ENCODE measurements around the gene CDH2. TPM values are rescaled to one million over a fixed set of nuclear protein-coding genes. Genes with fewer than 3 reads are reported as not detected.
A peak's percentile ranks its signal among the peaks of the same experiment; 100 is the strongest.

The CDH2 gene
- total RNA-seq, result 75.6 and 78.7 TPM in 2 replicates

DNA sequence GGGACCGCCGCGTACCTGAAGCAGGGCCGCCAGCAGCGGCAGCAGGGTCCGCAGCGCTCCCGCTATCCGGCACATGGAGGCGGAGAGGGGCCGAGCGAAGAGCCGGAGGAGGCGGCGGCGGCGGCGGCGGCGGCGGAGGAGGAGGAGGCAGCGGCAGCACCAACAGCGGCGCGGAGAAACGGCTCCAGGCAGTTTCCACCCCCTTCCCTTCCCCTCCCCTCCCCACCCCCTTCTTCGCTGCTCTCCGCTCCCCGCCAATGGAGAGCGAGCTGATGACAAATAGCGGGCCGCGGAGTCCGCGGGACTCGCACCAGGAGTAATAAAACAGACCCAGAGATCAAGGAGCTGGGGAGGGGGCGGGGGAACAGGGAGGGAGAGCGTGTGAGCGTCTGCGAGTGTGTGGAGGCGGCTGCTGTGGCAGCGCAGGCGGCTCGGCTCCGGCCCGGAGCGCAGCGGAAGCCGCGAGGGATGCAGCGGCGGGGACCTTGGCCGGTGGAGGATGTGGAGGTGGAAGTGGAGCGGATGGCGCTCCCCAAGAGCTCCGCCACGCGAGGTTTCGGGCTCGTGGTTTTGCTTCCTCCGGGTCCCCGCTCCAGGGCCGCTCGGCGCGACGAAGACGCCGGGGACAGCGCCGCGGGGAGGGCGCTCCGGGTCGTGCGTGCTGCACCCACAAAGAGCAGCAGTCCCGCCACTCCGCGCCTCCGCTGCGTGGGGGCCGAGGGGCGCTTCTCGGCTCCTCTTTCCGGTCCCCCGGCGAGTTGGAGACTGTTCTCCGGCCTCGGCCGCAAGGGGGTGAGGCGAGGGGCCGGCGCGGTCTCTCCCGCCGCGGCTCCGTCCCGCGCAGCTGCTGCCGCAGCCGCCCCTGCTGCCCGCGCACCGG lies at the start of gene CDH2:
TSS of gene CDH2 (minus strand) at position 183 of the 880 bp plus-strand sequence. CDS start at position 75, 108 bp downstream.
- no peaks in the 10 kb centered on the region for H3K27me3 ChIP-seq (ENCODE audit: insufficient read depth, low read length)
- peak within 1 kb of the TSS; percentile 67 for H3K27ac ChIP-seq (ENCODE audit: low read depth, low read length)
- H3K4me1 ChIP-seq (ENCODE audit: insufficient read depth, low read length), result peaks cover 25% of the 10 kb centered on the region
- TF ChIP-seq, protein P1, sequence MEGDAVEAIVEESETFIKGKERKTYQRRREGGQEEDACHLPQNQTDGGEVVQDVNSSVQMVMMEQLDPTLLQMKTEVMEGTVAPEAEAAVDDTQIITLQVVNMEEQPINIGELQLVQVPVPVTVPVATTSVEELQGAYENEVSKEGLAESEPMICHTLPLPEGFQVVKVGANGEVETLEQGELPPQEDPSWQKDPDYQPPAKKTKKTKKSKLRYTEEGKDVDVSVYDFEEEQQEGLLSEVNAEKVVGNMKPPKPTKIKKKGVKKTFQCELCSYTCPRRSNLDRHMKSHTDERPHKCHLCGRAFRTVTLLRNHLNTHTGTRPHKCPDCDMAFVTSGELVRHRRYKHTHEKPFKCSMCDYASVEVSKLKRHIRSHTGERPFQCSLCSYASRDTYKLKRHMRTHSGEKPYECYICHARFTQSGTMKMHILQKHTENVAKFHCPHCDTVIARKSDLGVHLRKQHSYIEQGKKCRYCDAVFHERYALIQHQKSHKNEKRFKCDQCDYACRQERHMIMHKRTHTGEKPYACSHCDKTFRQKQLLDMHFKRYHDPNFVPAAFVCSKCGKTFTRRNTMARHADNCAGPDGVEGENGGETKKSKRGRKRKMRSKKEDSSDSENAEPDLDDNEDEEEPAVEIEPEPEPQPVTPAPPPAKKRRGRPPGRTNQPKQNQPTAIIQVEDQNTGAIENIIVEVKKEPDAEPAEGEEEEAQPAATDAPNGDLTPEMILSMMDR (IDR thresholded peaks at IDR 0.05; ENCODE audit: extremely low read depth, low read depth, low read length), result no peak
- no peaks in the 10 kb centered on the region for H3K9me3 ChIP-seq (ENCODE audit: low read depth, low read length)
- H3K79me2 ChIP-seq (ENCODE audit: insufficient read depth, low read length), result peaks cover 50% of the 10 kb centered on the region
- peak within 1 kb of the TSS; percentile 91 for H3K4me3 ChIP-seq (ENCODE audit: insufficient read depth, low read length)
- no peaks in the 10 kb centered on the region for H3K36me3 ChIP-seq (ENCODE audit: insufficient read depth, low read length)
- DNase-seq (ENCODE audit: insufficient read length, low spot score, missing footprints), result peak; percentile 99
- peak within 1 kb of the TSS; percentile 72 for H2AFZ ChIP-seq (ENCODE audit: low read length)
- peaks cover 26% of the 10 kb centered on the region for H4K20me1 ChIP-seq (ENCODE audit: insufficient read depth, low read length)
- H3K4me2 ChIP-seq (ENCODE audit: insufficient read depth, low read length), result peak within 1 kb of the TSS; percentile 91

DNA sequence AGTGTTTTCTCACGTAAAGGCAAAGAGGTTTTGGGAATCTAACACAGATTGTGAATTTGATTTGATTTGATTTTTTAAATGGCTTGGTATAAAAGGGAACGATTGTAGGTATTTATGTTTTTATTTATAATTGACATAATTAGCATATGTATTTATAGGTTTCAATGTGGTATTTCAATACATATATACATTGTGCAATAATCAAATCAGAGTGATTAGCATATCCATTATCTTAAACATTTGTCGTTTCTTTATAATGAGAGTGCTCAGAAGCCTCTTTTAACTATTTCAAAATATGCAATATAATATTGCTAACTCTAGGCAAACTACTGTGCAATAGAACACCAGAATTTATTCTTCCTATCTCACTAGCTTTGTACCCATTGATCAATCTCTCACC lies 35.1 kb upstream of the CDH2 start:
- no peaks in the 10 kb centered on the region for H4K20me1 ChIP-seq (ENCODE audit: insufficient read depth, low read length)
- no peak overlapping the region for H3K27ac ChIP-seq (ENCODE audit: low read depth, low read length)
- H2AFZ ChIP-seq (ENCODE audit: low read length), result no peak overlapping the region
- no peaks in the 10 kb centered on the region for H3K9me3 ChIP-seq (ENCODE audit: low read depth, low read length)
- no peaks in the 10 kb centered on the region for H3K36me3 ChIP-seq (ENCODE audit: insufficient read depth, low read length)
- H3K4me2 ChIP-seq (ENCODE audit: insufficient read depth, low read length), result no peak overlapping the region
- peaks cover 7% of the 10 kb centered on the region for H3K4me1 ChIP-seq (ENCODE audit: insufficient read depth, low read length)
- DNase-seq (ENCODE audit: insufficient read length, low spot score, missing footprints), result no peak
- H3K4me3 ChIP-seq (ENCODE audit: insufficient read depth, low read length), result no peak overlapping the region
- no peaks in the 10 kb centered on the region for H3K27me3 ChIP-seq (ENCODE audit: insufficient read depth, low read length)
- TF ChIP-seq, protein P1 (IDR thresholded peaks at IDR 0.05; ENCODE audit: extremely low read depth, low read depth, low read length), result no peak
- no peaks in the 10 kb centered on the region for H3K79me2 ChIP-seq (ENCODE audit: insufficient read depth, low read length)

DNA sequence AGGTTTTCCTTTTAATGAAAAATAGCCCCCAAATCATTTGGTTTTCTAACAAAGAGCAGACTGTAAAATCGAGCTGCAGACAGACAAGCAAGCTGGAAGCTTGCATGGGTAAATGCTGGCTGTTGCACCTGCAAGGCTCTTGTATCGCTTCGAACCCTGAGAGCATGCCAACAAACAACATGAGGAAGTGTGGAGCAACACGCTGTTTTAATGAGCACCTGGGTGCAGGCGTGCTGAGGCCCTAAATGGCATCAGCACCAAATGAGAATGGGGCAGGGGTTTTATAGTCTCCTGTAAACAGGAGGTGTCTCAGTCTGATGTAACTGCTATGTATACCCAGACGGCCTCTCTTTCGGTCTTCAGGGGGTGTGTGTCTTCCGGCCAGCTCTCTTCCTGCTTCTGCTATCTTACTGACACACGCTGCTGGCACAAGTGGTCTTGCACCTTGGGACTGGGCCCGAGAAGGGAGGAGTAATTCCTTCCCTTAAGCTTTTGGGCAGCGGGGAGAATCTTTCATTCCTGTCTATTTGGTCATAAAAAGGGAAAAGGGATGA lies 31.9 kb upstream of the CDH2 start:
- Histone ChIP-seq H3K27me3 (ENCODE audit: insufficient read depth, low read length) (no peaks in the 10 kb centered on the region), H3K4me1 (ENCODE audit: insufficient read depth, low read length) (peaks cover 18% of the 10 kb centered on the region), H3K4me2 (ENCODE audit: insufficient read depth, low read length) (peak overlapping the region; percentile 21), H3K27ac (ENCODE audit: low read depth, low read length) (no peak overlapping the region), H4K20me1 (ENCODE audit: insufficient read depth, low read length) (no peaks in the 10 kb centered on the region), H2AFZ (ENCODE audit: low read length) (peak overlapping the region; percentile 49), H3K9me3 (ENCODE audit: low read depth, low read length) (no peaks in the 10 kb centered on the region), H3K79me2 (ENCODE audit: insufficient read depth, low read length) (no peaks in the 10 kb centered on the region), H3K36me3 (ENCODE audit: insufficient read depth, low read length) (no peaks in the 10 kb centered on the region), H3K4me3 (ENCODE audit: insufficient read depth, low read length) (no peak overlapping the region)
- no peak for DNase-seq (ENCODE audit: insufficient read length, low spot score, missing footprints)
- TF ChIP-seq, protein P1 (IDR thresholded peaks at IDR 0.05; ENCODE audit: extremely low read depth, low read depth, low read length), result no peak

DNA sequence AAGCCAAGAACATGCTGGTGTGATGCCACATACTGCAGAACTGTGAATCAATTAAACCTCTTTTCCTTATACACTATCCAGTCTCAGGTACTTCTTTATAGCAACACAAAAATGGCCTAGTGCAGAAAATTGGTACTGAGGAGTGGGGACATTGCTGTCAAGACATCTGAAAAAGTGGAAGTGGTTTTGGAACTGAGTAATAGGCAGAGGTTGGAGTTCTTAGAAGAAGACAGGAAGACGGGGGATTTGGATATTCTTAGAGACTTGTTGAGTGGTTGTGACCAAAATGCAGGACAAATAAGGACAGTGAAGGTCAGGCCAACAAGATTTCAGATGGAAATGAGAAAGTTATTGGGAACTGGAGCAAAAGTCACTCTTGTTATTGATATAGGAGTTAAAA lies 31.3 kb upstream of the CDH2 start:
- no peaks in the 10 kb centered on the region for H3K9me3 ChIP-seq (ENCODE audit: low read depth, low read length)
- H4K20me1 ChIP-seq (ENCODE audit: insufficient read depth, low read length), result no peaks in the 10 kb centered on the region
- H2AFZ ChIP-seq (ENCODE audit: low read length), result no peak overlapping the region
- H3K27ac ChIP-seq (ENCODE audit: low read depth, low read length), result no peak overlapping the region
- H3K4me2 ChIP-seq (ENCODE audit: insufficient read depth, low read length), result no peak overlapping the region
- no peaks in the 10 kb centered on the region for H3K36me3 ChIP-seq (ENCODE audit: insufficient read depth, low read length)
- TF ChIP-seq, protein P1 (IDR thresholded peaks at IDR 0.05; ENCODE audit: extremely low read depth, low read depth, low read length), result no peak
- peaks cover 20% of the 10 kb centered on the region for H3K4me1 ChIP-seq (ENCODE audit: insufficient read depth, low read length)
- H3K4me3 ChIP-seq (ENCODE audit: insufficient read depth, low read length), result no peak overlapping the region
- H3K27me3 ChIP-seq (ENCODE audit: insufficient read depth, low read length), result no peaks in the 10 kb centered on the region
- no peaks in the 10 kb centered on the region for H3K79me2 ChIP-seq (ENCODE audit: insufficient read depth, low read length)
- DNase-seq (ENCODE audit: insufficient read length, low spot score, missing footprints), result no peak
